T-helper 22 cell (primary cell): ENCODE measurements around the gene AGFG1.

ENCODE experiments used
- DNase-seq: peaks from one replicate; pipeline ENCODE4 v3.0.0-alpha.2; 2020; ENCODE audit warnings: low read depth

The AGFG1 gene, protein sequence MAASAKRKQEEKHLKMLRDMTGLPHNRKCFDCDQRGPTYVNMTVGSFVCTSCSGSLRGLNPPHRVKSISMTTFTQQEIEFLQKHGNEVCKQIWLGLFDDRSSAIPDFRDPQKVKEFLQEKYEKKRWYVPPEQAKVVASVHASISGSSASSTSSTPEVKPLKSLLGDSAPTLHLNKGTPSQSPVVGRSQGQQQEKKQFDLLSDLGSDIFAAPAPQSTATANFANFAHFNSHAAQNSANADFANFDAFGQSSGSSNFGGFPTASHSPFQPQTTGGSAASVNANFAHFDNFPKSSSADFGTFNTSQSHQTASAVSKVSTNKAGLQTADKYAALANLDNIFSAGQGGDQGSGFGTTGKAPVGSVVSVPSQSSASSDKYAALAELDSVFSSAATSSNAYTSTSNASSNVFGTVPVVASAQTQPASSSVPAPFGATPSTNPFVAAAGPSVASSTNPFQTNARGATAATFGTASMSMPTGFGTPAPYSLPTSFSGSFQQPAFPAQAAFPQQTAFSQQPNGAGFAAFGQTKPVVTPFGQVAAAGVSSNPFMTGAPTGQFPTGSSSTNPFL

DNA sequence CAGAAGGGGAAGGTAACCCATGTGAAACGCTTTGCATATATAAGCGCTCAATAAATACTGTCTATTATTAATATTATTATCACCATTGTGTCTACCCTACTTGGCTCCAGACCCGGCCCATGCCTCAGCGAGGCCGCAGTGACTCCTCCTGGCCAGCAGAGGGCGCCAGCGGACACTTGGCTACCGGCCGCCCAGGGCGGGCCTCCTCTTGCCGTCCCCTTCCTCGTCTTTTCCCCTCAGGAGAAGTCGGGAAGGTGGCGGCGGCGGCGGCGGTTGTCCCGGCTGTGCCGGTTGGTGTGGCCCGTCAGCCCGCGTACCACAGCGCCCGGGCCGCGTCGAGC lies at the start of gene AGFG1:
TSS of gene AGFG1 (plus strand) at position 233 of the 341 bp plus-strand sequence. CDS start 266 bp downstream, outside the sequence.
- DNase-seq, result peak; percentile 61

DNA sequence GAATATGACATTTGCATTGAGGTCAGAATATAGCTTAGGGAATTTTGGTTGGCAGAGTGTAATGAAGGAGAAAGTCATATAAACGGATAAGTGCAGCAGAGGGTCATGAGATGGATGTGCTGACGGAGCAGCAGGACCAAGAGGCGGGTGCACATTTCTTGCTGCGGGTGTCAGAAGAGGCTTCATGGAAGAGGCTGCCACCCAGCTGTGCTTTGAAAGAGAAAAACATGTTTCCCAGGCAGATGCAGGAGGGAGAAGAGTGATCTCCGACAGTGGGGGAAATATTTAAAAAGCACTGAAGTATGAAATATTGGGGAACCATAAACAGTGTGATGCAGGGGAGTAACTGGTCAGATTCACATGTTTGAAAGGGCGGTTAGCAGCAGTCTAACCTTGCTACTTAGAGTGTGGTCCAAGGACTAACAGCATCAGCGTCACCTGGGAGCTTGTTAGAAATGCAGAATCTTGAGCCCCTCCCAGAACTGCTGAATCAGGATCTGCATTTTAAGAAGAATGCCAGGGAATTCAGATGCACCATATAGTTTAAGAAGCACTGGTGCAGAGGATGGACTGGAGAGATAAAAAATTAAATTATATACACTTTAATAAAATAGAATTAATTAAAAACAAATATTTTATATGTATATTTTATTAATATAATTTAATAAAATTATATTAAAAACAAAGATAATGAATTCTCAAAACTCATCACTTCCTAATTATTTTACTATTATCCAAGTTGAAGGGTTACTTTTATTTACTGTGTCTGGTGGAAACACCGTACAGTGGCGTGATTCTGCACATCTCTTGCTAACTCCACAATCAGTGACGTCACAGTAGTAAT lies 48.1 kb upstream of the AGFG1 start:
- DNase-seq, result no peak

DNA sequence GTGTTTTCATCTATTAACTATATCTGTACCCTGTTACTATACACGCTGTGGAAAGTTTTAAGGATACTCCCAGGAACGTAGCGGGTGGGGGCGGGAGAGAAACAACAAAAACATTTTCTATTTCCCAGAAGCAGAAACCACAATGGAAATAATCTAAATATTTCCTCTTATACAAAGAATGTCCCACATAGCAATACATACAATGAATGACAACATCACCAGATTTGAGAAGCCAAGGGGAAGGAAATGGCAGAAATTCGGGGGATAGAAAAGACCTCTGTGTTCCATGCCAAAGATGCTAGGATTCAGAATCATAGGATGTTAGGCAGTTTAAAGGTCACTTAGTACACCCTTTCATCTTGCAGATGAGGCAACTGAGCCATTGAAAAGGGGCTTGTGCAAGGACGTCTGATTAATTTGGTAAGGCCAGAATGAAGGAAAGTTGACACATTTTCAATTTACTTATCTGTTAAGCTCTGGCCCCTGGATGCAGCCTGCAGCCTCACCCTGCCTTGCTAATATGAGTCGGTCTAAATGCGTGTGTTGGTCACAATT lies 43.1 kb upstream of the AGFG1 start:
- DNase-seq, result no peak

DNA sequence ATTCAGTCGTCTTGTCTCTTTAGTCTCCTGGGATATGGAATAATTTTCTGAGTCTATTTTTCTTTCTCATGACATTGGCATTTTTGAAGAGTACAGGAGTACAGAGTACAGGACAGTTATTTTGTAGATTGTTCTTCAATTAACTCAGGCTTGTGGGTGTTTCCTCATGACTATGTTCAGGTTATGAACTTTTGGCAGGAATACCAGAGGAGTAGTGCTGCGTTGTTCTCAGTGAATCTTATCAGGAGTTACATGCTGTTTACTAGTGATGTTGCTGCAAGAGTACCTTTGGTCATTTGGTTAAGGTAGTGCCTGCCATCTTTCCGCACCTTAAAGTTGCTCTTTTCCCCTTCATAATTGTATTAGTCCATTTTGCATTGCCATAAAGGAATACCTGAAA lies 41.3 kb upstream of the AGFG1 start:
- no peak for DNase-seq

DNA sequence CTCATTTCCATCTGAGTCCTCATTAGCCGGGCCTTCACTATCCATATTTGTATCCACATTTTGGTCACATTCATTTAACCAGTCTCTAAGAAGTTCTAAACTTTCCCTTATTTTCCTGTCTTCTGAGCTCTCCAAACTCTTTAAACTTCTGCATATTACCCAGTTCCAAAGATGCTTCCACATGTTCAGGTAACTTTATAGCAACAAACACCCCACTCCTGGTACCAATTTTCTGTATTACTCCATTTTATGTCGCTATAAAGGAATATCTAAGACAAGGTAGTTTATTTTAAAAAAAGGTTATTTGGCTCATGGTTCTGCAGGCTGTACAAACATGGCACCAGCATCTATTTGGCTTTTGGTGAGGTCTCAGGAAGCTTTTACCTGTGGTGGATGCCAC lies 38.8 kb upstream of the AGFG1 start:
- DNase-seq, result no peak

DNA sequence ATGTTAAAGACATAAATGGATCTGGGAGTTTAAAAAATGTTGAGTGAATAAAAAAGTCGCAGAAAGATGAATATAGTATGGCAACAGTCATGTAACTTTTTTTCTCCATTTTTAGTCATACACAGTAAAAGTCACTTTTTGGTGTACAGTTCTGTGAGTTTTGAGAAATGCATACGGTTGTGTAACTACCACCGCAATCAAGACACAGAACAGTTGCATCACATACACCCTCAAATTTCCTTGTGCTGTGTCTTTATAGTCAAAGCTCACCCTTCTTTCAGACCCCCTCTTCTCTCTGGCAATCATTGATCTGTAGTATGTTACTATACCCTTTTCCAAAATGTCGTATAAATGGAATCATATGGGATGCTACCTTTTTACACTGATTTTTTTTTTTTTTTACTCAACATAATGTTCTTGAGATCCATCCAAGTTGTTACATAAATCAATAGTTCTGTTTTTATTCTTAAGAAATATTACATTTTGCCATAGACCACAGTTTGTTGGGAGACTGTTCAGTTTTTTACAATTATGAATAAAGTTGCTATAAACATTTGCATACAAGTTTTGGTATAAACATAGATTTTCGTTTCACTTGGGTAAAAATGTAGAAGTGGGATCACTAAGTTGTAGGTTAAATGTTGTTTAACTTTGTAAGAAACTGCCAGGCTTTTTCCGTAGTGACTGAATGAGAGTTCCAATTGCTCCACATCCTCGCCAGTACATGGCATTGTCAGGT lies 35.4 kb upstream of the AGFG1 start:
- DNase-seq, result no peak

DNA sequence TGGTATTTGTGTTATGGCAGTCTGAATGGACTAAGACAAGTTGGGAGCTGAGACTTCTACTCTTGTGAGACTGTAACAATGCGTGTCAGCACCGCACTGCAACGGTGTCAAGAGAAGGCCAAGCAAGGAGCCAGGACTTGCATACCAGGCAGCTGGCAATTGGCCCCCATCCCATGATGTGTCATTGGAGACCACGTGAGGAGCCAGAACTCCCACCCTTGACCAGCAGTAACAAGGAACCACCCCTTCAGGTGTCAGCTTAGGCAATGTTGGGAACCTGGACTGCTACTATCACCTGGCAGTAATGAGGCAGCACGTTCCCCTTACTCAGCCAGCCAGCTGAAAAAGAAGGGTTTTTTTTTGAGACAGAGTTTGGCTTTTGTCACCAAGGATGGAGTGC lies 32.7 kb upstream of the AGFG1 start:
- no peak for DNase-seq

DNA sequence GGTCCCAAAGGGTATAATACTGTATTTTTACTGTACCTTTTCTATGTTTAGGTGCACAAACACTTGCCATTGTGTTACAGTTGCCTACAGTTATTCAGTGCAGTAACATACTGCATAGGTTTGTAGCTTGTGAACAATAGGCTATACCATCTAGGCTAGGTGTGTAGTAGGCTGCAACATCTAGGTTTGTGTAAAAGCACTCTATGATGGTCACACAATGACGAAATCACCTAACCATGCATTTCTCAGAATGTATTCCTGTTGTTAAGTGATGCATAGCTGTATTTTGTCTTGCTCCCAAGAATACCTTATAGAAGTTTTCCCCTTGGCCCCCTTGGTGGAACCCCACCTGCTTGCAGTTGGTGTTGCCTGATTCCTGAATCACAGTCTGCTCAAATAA lies 29.3 kb upstream of the AGFG1 start:
- DNase-seq, result no peak

DNA sequence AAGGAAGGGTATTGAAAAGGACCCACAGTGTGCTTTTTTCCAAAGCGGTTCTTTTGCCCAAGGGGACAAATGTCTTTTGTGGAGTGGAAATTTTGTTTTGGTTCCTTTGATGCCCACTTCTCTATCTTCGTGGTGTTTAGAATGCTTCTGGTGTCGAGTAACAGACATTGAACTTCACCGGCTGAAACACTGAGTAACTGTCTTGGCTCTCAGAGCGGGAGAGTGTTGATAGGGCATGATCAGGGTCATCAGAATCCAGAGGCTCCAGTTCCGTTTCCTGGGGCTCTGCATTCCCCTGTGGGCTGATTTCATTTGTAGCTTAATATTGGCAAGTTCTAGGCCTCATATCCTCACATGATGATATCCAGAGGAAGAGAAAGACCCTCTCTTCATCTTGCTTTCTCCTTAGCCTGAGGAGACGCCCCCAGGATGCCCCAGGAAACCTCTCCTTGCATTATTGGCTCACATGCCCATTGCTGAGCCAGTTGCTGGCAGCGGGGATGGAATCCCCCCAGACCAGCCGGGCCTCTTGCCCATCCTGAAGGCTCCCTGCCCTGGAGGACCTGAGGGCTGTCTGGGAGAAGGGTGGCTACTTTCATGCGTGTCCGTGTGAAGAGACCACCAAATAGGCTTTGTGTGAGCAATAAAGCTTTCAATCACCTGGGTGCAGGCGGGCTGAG lies 27.9 kb upstream of the AGFG1 start:
- no peak for DNase-seq

DNA sequence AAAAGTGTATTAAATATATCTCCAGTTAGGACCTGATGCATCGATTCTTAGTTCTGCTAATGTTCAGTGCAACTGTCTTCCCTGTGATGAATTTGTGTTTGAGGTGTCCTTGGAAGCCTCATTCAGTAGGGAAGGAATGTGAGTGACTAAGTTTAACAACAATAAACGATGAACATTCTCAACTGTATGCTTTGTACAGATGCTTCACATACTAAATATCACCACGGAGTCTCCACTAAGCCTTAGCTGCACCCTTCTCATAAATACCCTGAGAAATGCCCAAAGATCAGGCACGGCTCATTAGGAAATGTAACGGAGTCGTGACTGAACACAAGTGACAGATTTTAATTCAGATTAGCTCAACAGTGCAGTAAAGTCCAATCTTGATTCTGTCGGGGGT lies 24.4 kb upstream of the AGFG1 start:
- no peak for DNase-seq

DNA sequence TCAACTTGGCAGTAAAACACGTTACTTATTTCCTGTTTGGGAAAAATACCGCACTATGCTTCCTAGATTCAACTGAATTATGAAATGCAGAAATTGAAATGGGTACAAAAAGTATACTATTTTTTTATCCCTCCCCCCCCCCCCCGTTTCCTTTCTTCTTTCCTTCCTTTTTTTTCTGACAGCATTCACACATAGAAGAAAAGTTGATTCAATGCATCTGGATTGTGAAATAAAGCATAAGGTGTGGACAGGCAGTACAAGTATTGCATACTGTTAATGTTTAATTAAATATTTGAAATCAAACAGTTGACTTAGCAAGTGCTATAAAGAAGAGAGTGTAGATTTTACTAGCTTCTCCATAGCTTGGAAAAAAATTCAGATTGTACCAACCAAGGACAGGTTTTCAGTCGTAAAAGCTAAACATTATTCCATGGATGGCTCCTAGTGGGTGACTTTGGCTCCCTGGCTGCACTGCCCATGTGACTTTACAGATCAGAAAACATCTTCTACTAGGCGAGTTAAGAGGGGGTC lies 21.6 kb upstream of the AGFG1 start:
- no peak for DNase-seq

DNA sequence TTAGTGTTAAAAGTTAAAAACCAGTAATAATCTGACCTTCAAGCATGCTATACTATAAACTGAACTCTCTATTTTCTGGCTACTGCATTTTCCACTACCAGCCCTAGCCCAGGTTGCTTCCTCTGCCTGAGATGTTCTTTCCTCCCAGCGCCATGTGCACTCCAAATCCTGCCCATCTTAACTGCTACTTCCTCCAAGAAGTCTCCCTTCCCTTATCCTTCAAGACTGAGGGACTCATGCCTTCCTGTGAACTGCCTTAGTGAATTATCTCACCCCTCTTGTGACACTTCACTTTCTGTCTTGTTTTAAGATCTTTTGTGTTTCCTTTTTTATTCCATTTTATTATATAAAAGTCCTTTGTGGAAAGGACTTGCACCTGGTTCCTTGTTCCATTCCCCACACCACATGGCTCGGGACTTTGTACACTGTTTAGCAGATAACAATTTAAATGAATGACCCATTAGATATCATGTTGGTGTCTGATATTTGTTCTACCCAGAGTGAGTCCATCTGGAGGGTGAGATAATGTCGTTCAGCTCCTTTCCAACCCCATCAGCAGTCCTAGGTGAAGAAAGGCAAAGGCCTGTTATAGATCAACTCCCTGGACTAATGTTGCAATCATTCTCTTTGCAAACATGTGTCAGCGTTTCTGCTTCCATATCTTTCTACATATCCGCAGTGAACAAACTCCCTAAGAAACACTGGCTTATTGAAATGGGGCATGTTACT lies 20.9 kb upstream of the AGFG1 start:
- no peak for DNase-seq

DNA sequence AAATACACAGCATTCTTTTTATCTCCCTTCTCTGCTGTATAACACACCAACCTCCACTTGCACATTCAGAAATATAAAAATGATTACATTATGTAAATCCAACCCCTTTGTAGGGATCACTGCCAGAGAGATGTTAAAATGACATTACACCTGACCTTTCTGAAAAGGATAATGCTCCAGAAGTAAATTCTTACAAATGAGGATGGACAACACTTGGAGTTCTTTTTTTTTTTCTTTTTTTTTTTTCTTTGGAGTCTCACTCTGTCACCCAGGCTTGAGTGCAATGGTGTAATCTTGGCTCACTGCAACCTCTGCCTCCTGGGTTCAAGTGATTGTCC lies 20.3 kb upstream of the AGFG1 start:
- DNase-seq, result no peak

DNA sequence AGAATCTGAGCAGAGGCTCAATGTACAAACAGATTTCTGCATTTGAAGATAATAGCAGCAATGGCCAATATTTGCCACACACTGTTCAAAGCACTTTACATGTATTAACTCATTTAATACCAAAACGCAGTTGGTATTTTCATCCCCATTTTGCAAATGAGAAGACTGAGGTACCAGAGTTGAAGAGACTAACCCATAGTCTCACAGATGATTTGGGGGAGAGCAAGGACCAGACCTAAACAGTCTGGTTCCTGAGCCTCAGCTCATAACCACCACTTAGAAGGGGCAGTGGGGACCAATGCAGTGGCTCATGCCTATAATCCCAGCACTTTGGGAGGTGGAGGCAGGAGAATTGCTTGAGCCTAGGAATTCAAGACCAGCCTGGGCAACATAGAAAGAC lies 18.1 kb upstream of the AGFG1 start:
- no peak for DNase-seq

DNA sequence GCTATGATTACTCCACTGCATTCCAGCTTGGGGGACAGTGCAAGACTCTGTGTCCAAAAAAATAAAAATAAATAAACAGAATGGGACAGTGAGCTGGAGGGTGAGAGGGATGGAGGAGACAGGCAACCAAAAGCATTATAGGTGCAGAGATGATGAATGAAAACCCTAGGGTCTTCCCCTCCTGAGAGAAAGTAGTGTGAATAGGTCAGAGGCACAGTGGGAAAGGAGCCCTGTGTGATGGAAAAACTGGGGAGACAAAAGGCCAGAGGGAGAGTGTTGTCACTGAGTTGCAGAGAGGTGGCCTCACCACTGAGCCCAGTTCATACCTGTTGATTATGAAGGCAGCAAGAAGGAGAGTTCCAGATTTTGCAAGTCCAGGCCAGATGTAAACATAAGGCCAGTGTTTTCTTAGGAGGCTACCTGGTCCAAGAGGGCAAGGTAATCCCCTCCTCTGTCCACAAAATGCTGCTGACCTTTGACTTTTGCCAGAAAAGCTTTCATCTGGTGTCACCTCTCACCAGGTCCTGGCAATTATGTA lies 17.6 kb upstream of the AGFG1 start:
- DNase-seq, result no peak

DNA sequence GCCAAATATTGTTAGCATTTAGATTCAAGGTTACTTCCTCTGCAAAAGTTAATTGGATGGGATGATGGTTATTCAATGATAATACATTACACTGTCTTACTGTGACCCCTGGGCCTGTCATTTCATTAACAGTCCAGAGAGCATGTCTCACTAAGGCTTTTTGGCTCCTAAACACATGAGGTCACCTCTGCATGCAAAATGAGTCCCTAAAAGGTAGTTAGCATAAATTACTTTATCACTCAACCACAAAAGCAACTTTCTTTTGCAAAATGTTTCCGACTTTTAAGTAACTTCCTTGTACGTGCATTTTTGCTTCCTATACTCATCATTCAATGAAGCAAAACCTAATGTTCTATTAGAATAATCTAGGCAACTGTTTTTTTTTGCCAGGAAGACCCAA lies 16.8 kb upstream of the AGFG1 start:
- no peak for DNase-seq

DNA sequence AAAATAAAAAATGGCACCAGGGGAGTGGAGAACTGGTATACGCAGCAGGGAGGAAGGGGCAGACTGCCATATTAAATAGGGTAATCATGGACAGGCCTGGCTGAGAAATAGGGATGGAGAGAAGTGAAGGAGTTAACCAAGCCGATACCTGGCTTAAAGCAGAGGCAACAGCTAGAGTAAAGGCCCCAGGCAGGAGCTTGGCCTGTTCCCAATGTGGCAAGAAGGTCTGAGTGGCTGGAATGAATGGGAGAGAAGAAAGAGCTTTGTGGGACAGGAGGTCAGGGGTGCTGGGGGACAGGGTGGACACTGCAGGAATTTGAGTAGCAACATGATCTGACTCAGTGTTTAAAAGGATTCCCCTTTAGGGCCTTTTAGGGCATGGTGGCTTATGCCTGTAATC lies 15.9 kb upstream of the AGFG1 start:
- DNase-seq, result no peak

DNA sequence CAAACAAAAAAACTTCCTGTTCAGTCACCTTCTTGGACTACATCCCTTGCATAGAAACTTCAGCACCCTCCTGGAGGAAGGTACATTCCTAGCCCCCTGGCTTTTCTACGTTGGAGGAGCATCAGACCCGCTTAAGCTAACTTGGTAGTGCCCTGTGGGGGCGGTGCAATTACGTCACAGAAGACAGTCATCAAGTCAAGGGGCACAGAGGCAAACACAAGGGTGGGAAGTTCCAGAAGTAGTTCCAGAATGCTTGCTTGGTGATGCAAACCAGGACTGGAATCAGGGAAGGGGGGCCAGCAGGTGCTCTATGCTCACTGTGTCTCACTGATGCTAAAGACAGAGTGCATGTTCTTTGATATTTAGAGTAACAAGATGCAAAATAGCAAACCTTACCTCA lies 15.2 kb upstream of the AGFG1 start:
- no peak for DNase-seq

DNA sequence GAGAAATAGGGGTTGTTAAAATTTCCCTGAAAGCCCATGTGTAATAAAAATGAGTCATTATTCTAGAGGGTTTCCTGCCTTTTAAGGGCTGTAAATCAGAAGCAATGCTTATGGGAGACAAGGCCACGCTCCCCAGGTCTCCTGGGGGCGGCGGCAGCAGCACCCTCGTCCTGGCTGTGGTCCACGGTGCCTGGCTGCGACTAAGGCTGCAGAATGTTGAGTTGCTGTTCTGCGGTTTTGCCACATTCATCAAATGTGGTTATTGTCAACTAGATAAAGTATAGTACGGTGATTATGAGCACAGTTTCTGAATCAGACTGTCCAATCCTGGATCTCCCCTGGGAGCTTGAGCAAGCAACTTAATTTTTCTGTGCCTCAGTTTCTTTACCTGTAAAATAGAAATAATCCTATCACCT lies 11.9 kb upstream of the AGFG1 start:
- peak; percentile 55 for DNase-seq

DNA sequence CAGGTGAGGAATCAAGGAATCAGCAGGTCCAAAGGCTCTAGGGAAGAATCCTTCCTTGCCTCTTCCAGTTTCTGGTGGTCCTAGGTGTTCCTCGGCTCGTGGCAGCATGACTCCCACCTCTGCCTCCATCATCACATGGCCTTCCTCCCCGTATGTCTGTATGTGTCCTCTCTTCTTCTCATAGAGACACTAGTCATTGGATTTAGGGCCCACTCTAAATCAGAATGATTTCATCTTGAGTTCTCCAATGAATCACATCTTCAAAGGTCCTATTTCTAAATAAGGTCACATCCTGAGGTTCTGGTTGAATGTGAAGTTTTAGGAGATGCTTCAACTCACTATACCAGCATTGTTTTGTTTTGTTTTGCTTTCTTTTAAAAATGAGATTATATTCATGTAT lies 11.1 kb upstream of the AGFG1 start:
- no peak for DNase-seq
